ENCODE data around the gene TMEM89. TPM values are rescaled to one million over a fixed set of nuclear protein-coding genes. Genes with fewer than 3 reads are reported as not detected.

Gene TMEM89
- total RNA-seq, 2 donors from 2014 or later, result 0.57 TPM; not detected in 1

DNA sequence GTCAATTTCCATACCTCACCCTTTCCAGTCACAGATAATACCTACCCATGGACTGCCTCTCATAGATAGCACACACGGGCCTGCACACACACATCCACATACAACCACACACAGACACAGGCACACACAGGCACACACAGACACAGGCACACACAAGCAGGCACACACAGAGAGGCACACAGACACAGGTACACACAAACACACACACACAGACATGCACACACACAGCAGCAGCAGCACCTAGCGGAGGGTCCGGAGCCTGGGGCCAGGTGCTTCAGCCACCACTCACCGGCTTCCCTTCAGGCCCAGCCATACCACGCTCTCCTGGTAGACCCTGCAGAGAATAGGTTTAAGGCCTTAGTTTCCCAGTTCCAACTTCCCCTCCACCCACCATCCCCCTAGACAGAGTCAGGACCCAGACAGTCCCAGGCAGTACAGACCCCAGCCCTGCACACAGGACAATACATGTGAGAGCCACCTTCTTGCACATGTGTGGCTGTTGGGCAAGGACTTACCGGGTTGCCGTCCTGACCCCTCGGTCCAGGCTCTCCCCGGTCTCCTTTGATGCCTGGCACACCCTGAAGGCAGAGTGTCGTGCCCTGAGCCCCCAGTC, 47.5 kb downstream of the TMEM89 start:
- TF ChIP-seq, protein P1, sequence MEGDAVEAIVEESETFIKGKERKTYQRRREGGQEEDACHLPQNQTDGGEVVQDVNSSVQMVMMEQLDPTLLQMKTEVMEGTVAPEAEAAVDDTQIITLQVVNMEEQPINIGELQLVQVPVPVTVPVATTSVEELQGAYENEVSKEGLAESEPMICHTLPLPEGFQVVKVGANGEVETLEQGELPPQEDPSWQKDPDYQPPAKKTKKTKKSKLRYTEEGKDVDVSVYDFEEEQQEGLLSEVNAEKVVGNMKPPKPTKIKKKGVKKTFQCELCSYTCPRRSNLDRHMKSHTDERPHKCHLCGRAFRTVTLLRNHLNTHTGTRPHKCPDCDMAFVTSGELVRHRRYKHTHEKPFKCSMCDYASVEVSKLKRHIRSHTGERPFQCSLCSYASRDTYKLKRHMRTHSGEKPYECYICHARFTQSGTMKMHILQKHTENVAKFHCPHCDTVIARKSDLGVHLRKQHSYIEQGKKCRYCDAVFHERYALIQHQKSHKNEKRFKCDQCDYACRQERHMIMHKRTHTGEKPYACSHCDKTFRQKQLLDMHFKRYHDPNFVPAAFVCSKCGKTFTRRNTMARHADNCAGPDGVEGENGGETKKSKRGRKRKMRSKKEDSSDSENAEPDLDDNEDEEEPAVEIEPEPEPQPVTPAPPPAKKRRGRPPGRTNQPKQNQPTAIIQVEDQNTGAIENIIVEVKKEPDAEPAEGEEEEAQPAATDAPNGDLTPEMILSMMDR (conservative IDR thresholded peaks at IDR 0.05), result no peak
- Histone ChIP-seq H3K27me3 (ENCODE audit: control insufficient read depth, insufficient read depth, low read length, poor library complexity, severe bottlenecking) (no peaks in the 10 kb centered on the region), H3K9ac (ENCODE audit: extremely low read depth, low read length, poor library complexity, severe bottlenecking) (no peak overlapping the region), H3K9me3 (ENCODE audit: control insufficient read depth, low read length) (no peaks in the 10 kb centered on the region), H3K4me1 (ENCODE audit: control insufficient read depth, insufficient read depth, low read length) (no peaks in the 10 kb centered on the region), H3K4me3 (ENCODE audit: low read length) (no peak overlapping the region), H3K27ac (ENCODE audit: low read depth, low read length) (no peak overlapping the region), H3K36me3 (ENCODE audit: control insufficient read depth, insufficient read depth, low read length) (no peaks in the 10 kb centered on the region)
- no peak for DNase-seq
- no peaks in the 10 kb centered on the region for H3K27me3 Mint-ChIP-seq (ENCODE audit: insufficient read depth)
- no peaks in the 10 kb centered on the region for H3K9me3 Mint-ChIP-seq
- WGBS, 2 experiments (ENCODE audit: insufficient coverage in 1 of 2, insufficient read length in 1 of 2), result 91 to 100% methylated on average over 5 to 10 of the region's 10 CpGs
- no peak overlapping the region for H3K27ac Mint-ChIP-seq
- H3K4me3 Mint-ChIP-seq, result no peak overlapping the region
- no peaks in the 10 kb centered on the region for H3K4me1 Mint-ChIP-seq
- peaks cover 3% of the 10 kb centered on the region for H3K36me3 Mint-ChIP-seq (ENCODE audit: low read depth)

DNA sequence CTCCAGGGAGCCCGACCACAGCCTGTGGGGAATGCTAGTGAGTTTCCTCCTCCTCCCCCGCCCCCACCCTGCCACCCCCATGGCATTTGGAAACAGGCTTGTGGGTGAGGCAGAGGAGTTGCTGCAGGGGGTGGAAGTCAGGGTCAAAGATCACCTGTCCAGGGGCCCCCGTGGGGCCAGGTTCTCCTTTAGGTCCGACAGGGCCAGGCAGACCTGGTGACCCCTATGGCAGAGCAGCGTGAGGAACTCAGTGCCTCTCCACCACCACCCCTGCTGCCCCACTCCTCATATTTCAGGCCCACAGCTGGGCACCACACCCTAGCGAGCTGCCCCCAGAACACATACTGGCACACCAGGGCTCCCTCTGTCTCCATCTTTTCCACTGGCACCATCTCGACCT, 49.1 kb downstream of the TMEM89 start:
- Mint-ChIP-seq H3K4me1 (no peaks in the 10 kb centered on the region), H3K27me3 (ENCODE audit: insufficient read depth) (no peaks in the 10 kb centered on the region), H3K9me3 (no peaks in the 10 kb centered on the region), H3K4me3 (no peak overlapping the region), H3K27ac (no peak overlapping the region), H3K36me3 (ENCODE audit: low read depth) (no peaks in the 10 kb centered on the region)
- WGBS, 2 experiments (ENCODE audit: insufficient coverage in 1 of 2, insufficient read length in 1 of 2), result 90 to 92% methylated on average over 4 to 7 of the region's 7 CpGs
- H3K9ac ChIP-seq (ENCODE audit: extremely low read depth, low read length, poor library complexity, severe bottlenecking), result no peak overlapping the region
- H3K27ac ChIP-seq (ENCODE audit: low read depth, low read length), result no peak overlapping the region
- no peak for DNase-seq
- H3K36me3 ChIP-seq (ENCODE audit: control insufficient read depth, insufficient read depth, low read length), result no peaks in the 10 kb centered on the region
- no peaks in the 10 kb centered on the region for H3K27me3 ChIP-seq (ENCODE audit: control insufficient read depth, insufficient read depth, low read length, poor library complexity, severe bottlenecking)
- no peak overlapping the region for H3K4me3 ChIP-seq (ENCODE audit: low read length)
- TF ChIP-seq, protein P1 (conservative IDR thresholded peaks at IDR 0.05), result no peak
- no peaks in the 10 kb centered on the region for H3K4me1 ChIP-seq (ENCODE audit: control insufficient read depth, insufficient read depth, low read length)
- no peaks in the 10 kb centered on the region for H3K9me3 ChIP-seq (ENCODE audit: control insufficient read depth, low read length)

DNA sequence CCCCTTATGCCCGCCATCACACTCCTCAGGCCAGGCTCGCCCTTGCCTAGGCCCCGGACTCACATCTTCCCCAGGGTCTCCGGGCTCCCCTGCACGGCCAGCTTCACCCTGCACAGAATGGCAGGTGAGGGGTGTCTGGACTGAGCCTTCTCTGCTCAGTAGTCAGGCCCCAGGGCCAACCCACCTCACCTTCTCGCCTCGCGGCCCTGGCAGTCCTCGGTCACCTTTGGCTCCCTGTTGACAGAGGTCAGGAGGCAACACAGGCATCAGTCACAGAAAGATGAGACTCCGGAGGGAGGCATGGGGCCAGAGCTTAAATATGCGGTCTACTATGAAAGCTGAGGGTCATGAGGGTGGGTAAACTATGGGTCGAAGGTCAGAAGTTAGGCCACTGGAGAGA, 49.6 kb downstream of the TMEM89 start:
- H3K27me3 ChIP-seq (ENCODE audit: control insufficient read depth, insufficient read depth, low read length, poor library complexity, severe bottlenecking), result no peaks in the 10 kb centered on the region
- no peak for DNase-seq
- 91 to 96% methylated on average over 6 to 12 of the region's 12 CpGs for WGBS, 2 experiments (ENCODE audit: insufficient coverage in 1 of 2, insufficient read length in 1 of 2)
- H3K9ac ChIP-seq (ENCODE audit: extremely low read depth, low read length, poor library complexity, severe bottlenecking), result no peak overlapping the region
- H3K9me3 ChIP-seq (ENCODE audit: control insufficient read depth, low read length), result no peaks in the 10 kb centered on the region
- TF ChIP-seq, protein P1 (conservative IDR thresholded peaks at IDR 0.05), result no peak
- no peak overlapping the region for H3K27ac Mint-ChIP-seq
- H3K36me3 Mint-ChIP-seq (ENCODE audit: low read depth), result no peaks in the 10 kb centered on the region
- no peak overlapping the region for H3K4me3 ChIP-seq (ENCODE audit: low read length)
- no peaks in the 10 kb centered on the region for H3K4me1 ChIP-seq (ENCODE audit: control insufficient read depth, insufficient read depth, low read length)
- H3K36me3 ChIP-seq (ENCODE audit: control insufficient read depth, insufficient read depth, low read length), result no peaks in the 10 kb centered on the region
- H3K27ac ChIP-seq (ENCODE audit: low read depth, low read length), result no peak overlapping the region
- H3K4me3 Mint-ChIP-seq, result no peak overlapping the region
- no peaks in the 10 kb centered on the region for H3K27me3 Mint-ChIP-seq (ENCODE audit: insufficient read depth)
- H3K4me1 Mint-ChIP-seq, result no peaks in the 10 kb centered on the region
- H3K9me3 Mint-ChIP-seq, result no peaks in the 10 kb centered on the region

Small RNA genes within 50 kb of the gene (microRNA-seq; reads per million reads assigned to microRNA genes)
- gene MIR4793 (ENCODE audit: borderline microRNAs expressed) (not detected), gene MIR711 (ENCODE audit: borderline microRNAs expressed) (not detected)

Other genes starting within 250 kb of the TMEM89 start
- gene FBXW12, start 249.6 kb downstream of the TMEM89 start, total RNA-seq, result 1 to 10 TPM in 1 of 2 donors, under 1 TPM in 1; 0.13 to 1.4 TPM
- gene PLXNB1, start 191.7 kb downstream of the TMEM89 start, total RNA-seq, result 100 to 1,000 TPM; 175 to 216 TPM
- gene CCDC51, start 181.7 kb downstream of the TMEM89 start, total RNA-seq, result 10 to 100 TPM; 14.5 to 14.6 TPM
- gene TMA7, start 181.5 kb downstream of the TMEM89 start, total RNA-seq, result 100 to 1,000 TPM; 290 to 326 TPM
- gene ATRIP, start 175.0 kb downstream of the TMEM89 start, total RNA-seq, result 10 to 100 TPM; 11.7 to 16.1 TPM
- gene SHISA5, start 117.6 kb downstream of the TMEM89 start, total RNA-seq, result 100 to 1,000 TPM; 192 to 193 TPM
- gene PFKFB4, start 65.0 kb downstream of the TMEM89 start, total RNA-seq, result 10 to 100 TPM; 12.6 to 19.0 TPM
- gene UCN2, start 58.0 kb downstream of the TMEM89 start, total RNA-seq, result not detected
- gene COL7A1, start 26.4 kb downstream of the TMEM89 start, total RNA-seq, result 10 to 100 TPM; 15.7 to 16.6 TPM
- 100 to 1,000 TPM; 231 to 289 TPM for gene UQCRC1, start 12.1 kb downstream of the TMEM89 start, total RNA-seq
- 10 to 100 TPM; 65.1 to 75.6 TPM for gene SLC26A6, start 13.7 kb upstream of the TMEM89 start, total RNA-seq
- 10 to 100 TPM; 20.7 to 30.1 TPM for gene CELSR3, start 41.1 kb upstream of the TMEM89 start, total RNA-seq
- gene NCKIPSD, start 64.1 kb upstream of the TMEM89 start, total RNA-seq, result 10 to 100 TPM; 30.9 to 32.5 TPM
- 100 to 1,000 TPM; 104 to 127 TPM for gene IP6K2, start 95.5 kb upstream of the TMEM89 start, total RNA-seq
- gene PRKAR2A, start 226.1 kb upstream of the TMEM89 start, total RNA-seq, result 10 to 100 TPM; 38.9 to 41.2 TPM

All from endodermal cell (in vitro differentiated cells).